Measurements from ENCODE around the gene FOSB.

GRCh38 chr19:45517238-45517637 is 49.4 kb downstream of the FOSB start:
- TF ChIP-seq CTCF (IDR thresholded peaks at IDR 0.05) (no peak), POLR2AphosphoS5 (IDR thresholded peaks at IDR 0.05; ENCODE audit: insufficient read depth in 1 of 2, low read depth in 1 of 2) (no peak), POLR2A (IDR thresholded peaks at IDR 0.05) (no peak)
